Mesodermal cell (in vitro differentiated cells): ENCODE measurements around the gene CPSF3.

Experiments
- H3K27ac ChIP-seq: 2 replicates; pipeline ENCODE4 v1.7.0; 2013; ENCODE audit warnings: mild to moderate bottlenecking, low read depth, low read length, moderate library complexity; ENCODE audit not compliant: severe bottlenecking
- H3K36me3 ChIP-seq: 2 replicates; pipeline ENCODE4 v1.7.1; 2013; ENCODE audit warnings: mild to moderate bottlenecking, low read length, moderate library complexity; ENCODE audit not compliant: control insufficient read depth, insufficient read depth
- H3K4me1 ChIP-seq: one replicate; pipeline ENCODE4 v1.7.1; 2013; ENCODE audit warnings: mild to moderate bottlenecking, low read length; ENCODE audit not compliant: insufficient read depth, control insufficient read depth, poor library complexity, severe bottlenecking
- H3K4me3 ChIP-seq: 2 replicates; pipeline ENCODE4 v1.7.0; 2013; ENCODE audit warnings: low read length, control low read depth, mild to moderate bottlenecking; ENCODE audit not compliant: insufficient read depth, poor library complexity, severe bottlenecking; ENCODE audit errors: extremely low read depth
- H3K9me3 ChIP-seq: 2 replicates; pipeline ENCODE4 v1.7.1; 2013; ENCODE audit warnings: mild to moderate bottlenecking, low read length, moderate library complexity; ENCODE audit not compliant: control insufficient read depth
- WGBS, 2 experiments: methylation state at CpG; one replicate each; pipeline ENCODE4 v1.1.5; 2013; ENCODE audit warnings: missing lambda C conversion rate in 2 of 2; ENCODE audit not compliant: insufficient coverage in 2 of 2; 5-methylcytosine and 5-hydroxymethylcytosine counted together

The CPSF3 gene

DNA sequence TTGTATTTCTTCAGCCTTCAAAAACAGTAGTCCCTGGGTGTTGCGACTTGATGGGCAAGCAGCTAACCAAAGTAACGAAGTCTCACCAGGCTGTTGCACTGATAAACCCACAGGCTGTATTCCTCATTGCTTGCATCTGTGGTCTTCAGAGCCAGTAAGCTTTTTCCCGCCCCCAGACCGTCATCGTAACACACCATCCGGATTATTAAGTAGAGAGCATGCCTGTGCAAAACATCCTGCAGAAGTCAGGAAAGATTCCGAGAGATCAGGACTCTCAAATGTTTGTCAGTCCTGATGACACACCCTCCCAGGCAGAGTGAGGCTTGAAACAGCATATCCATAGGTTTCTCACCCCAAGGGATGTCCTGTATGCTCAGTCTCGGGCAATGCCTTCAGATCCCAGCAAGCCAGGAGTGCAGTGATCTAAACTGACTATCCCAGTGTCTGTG is 16.1 kb upstream of the CPSF3 start:
- Histone ChIP-seq H3K4me1 (no peaks in the 10 kb centered on the region), H3K27ac (no peak overlapping the region), H3K4me3 (no peak overlapping the region), H3K36me3 (peaks cover 71% of the 10 kb centered on the region), H3K9me3 (no peaks in the 10 kb centered on the region)
- WGBS, 2 experiments, result 96 to 97% methylated on average over 7 to 8 of the region's 8 CpGs

DNA sequence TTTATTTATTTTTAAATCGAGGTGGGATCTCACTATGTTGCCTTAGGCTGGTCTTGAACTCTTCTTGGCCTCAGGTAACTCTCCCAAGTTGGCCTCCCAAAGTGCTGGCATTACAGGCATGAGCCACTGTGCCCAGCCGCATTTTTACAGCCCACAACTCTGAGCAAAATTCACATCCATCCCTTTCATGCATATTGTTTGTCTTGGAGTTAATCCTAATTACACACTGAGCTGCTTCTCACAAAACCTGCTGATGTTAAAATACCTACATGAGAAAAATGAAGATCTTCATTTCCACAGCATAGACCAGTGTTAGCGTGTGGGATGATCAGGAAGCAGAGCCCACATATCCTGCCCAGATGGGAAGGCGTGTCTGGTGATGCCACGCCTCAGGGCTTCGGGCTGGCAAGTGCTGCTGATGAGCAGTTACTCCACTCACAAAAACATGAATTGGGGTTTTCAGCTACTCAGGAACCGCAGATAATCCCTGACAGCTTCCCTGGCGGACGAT is 14.8 kb upstream of the CPSF3 start:
- Histone ChIP-seq H3K9me3 (no peaks in the 10 kb centered on the region), H3K27ac (no peak overlapping the region), H3K4me3 (no peak overlapping the region), H3K36me3 (peaks cover 68% of the 10 kb centered on the region), H3K4me1 (no peaks in the 10 kb centered on the region)
- 91 to 99% methylated on average over 7 to 8 of the region's 9 CpGs for WGBS, 2 experiments

DNA sequence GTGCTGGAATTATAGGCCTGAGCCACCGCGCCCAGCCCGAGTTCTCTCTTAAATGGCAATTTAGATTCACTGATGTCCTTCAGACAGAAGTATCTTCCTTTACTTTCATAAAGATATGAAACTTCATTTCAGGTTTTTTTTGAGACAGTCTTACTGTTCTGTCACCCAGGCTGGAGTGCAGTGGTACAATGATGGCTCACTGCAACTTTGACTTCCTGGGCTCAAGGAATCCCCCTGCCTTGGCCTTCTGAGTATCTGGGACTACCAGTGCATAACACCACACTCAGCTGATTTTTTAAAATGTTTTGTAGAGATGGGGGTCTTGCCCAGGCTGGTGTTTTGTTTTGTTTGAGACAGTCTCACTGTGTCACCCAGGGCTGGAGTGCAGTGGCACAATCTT is 13.3 kb upstream of the CPSF3 start:
- peaks cover 66% of the 10 kb centered on the region for H3K36me3 ChIP-seq
- H3K4me3 ChIP-seq, result no peak overlapping the region
- no peaks in the 10 kb centered on the region for H3K4me1 ChIP-seq
- H3K9me3 ChIP-seq, result no peaks in the 10 kb centered on the region
- 100% methylated on average over 3 of the region's 3 CpGs for WGBS, 2 experiments
- no peak overlapping the region for H3K27ac ChIP-seq

DNA sequence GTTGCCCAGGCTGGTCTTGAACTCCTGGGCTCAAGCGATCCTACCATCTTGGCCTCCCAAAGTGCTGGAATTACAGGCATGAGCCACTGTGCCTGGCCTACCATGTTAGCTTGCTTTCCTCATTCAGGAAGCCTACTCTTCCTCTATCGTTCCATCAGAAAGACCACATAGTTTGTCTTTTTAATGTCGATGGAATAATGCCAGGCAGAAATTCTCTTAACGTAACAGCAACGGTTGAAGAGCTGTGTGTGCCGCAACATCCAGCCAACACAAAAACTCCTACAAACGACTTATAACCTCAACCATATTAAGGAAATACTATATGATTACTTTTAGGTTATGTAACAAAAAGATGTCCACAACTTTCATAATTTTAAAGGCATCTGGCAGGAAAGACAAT is 10.7 kb upstream of the CPSF3 start:
- Histone ChIP-seq H3K9me3 (no peaks in the 10 kb centered on the region), H3K4me3 (no peak overlapping the region), H3K36me3 (peaks cover 66% of the 10 kb centered on the region), H3K4me1 (peaks cover 3% of the 10 kb centered on the region), H3K27ac (no peak overlapping the region)
- WGBS, 2 experiments, result 95 to 97% methylated on average over 3 to 4 of the region's 7 CpGs

DNA sequence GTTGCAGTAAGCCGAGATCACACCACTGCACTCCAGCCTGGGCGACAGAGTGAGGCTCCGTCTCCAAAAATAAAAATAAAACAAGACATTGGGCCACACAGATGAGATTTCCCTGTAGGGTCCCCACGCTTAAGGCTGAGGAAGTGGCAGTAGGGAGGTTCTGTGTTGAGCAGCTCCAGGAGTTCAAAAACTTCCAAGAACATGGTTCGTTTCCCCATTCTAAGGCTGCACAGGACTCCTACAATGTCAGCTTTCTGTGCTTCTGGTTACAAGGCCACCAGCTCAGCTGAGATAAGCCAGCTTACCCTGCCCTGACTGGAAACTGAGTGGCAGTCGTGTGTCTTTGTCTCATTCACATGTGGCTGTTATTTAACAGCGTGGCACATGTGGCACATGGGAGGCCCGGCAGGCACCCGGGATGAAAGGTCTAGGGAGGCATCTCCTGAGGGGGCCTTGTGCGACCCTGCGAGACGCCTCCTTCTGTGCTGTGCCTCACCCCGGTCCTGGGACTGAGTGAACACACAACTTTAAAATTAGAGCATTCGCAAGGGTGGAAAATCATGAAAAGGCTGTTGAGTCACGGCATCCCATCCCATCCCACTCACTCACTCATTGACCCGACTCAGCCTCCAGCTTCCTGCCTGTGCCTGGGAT is 7.8 kb upstream of the CPSF3 start:
- H3K27ac ChIP-seq, result no peak overlapping the region

DNA sequence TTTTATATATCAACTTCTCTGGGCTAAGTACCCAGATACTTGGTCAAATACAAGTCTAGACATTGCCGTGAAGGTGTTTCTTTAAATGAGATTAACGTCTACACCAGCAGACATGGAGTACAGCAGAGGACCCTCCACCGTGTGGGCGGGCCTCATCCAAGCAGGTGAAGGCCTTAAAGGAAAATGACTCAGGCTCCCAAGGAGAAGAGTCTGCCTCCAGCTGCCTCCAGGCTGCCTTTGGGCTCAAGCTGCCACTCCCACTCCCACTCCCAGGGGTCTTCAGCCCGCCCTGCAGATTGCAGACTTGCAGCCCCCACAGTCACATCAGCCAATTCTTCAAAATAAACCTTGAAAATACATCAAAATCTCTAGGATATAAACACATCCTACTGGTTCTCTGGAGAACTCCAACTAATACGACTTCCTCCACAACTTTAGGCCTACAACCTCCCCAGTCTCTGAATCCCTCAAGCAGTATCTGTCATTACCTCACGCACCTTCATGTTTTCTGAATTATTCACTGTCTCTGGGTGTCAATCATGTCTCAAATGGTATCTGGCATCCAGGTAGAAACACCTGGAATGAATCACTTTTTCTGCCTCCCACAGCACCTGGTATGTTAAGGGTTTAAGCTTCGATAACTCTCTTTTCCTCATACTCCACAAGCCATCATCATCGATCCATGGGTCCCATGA is 7.0 kb upstream of the CPSF3 start:
- Histone ChIP-seq H3K4me3 (no peak overlapping the region), H3K4me1 (peaks cover 3% of the 10 kb centered on the region), H3K9me3 (no peaks in the 10 kb centered on the region), H3K36me3 (peaks cover 60% of the 10 kb centered on the region), H3K27ac (no peak overlapping the region)
- WGBS, 2 experiments, result 92 to 94% methylated on average over 9 of the region's 9 CpGs

More for the DNA sequence above, 7.8 kb upstream of the CPSF3 start:
- peaks cover 67% of the 10 kb centered on the region for H3K36me3 ChIP-seq
- peaks cover 3% of the 10 kb centered on the region for H3K4me1 ChIP-seq
- no peak overlapping the region for H3K4me3 ChIP-seq
- no peaks in the 10 kb centered on the region for H3K9me3 ChIP-seq
- WGBS, 2 experiments, result 94 to 98% methylated on average over 14 to 15 of the region's 16 CpGs

DNA sequence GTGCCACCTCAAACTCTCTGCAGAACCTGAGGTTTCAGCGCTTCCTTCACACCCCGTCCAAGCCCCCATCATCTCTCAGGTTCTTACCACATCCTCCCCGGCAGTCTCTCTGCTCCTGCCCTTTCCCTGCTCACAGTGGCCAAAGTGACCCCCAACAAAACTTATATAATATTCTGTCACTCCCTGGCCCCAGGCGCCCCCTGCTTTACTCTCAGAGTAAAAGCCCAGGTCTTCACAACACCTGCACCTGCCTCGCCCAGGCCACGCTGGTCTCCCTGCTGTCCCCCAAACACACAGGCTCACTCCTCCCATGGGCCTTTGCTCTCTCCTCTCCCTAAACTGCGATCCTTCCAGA is 6.5 kb upstream of the CPSF3 start:
- H3K4me3 ChIP-seq, result no peak overlapping the region
- H3K4me1 ChIP-seq, result peaks cover 3% of the 10 kb centered on the region
- WGBS, 2 experiments, result 94 to 100% methylated on average over 6 of the region's 7 CpGs
- H3K9me3 ChIP-seq, result no peaks in the 10 kb centered on the region
- no peak overlapping the region for H3K27ac ChIP-seq
- H3K36me3 ChIP-seq, result peaks cover 56% of the 10 kb centered on the region

DNA sequence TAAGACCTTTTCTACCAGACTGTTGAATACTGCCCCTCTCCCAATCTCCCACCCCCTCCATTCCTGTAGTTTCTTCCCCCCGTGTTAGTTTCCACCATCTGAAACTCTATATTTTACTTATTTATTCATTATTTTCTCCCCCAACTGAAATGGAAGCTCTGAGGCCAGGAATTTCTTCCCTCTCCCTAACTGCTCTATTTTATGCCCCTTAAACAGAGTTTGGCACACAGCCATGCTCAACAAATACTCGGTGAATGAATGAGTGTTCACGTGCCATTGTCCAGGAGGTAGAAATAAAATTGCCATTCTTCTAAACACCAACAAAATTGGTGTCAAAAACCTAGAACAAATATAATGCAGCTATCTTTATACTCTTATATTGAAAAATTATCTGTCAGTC is 5.7 kb upstream of the CPSF3 start:
- Histone ChIP-seq H3K27ac (no peak overlapping the region), H3K4me1 (peaks cover 3% of the 10 kb centered on the region), H3K9me3 (no peaks in the 10 kb centered on the region), H3K4me3 (no peak overlapping the region), H3K36me3 (peaks cover 51% of the 10 kb centered on the region)
- WGBS, 2 experiments, result 91 to 100% methylated on average over 1 to 3 of the region's 3 CpGs

DNA sequence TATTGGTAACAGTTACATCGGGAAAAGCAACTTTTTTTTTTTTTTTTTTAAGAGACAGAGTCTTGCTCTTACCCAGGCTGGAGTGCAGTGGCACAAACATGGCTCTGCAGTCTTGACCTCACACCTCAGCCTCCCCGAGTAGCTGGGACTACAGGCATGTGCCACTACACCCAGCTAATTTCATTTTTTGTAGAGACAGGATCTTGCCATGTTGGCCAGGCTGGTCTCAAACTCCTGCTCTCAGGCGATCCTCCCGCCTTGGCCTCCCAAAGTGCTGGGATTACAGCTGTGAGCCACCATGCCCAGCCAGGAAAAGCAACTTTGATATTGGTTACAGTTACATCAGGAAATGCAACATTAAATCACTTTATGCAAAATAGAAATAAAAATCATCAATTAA is 4.7 kb upstream of the CPSF3 start:
- Histone ChIP-seq H3K27ac (no peak overlapping the region), H3K36me3 (peaks cover 43% of the 10 kb centered on the region), H3K4me3 (no peak overlapping the region), H3K9me3 (no peaks in the 10 kb centered on the region), H3K4me1 (peaks cover 3% of the 10 kb centered on the region)
- 91 to 94% methylated on average over 3 to 4 of the region's 4 CpGs for WGBS, 2 experiments

DNA sequence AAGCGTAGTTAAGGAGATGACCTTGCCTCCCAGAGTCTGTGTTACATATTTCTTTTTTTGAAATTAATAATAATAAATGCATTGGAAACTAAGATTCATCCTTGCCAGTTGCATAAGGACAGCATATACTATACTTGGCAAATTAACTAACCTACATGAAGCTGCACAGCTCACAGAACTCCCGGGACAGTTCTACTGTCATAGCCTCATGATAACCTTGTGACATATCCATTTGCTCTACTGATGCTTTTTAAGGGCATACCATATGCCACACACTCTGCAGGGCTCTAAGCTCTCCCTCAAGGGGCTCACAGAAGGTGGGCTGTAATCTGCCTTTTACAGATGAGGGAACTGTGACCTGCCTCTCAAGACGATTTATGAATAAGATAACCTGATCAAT is 3.9 kb upstream of the CPSF3 start:
- Histone ChIP-seq H3K9me3 (no peaks in the 10 kb centered on the region), H3K4me1 (peaks cover 5% of the 10 kb centered on the region), H3K36me3 (peaks cover 35% of the 10 kb centered on the region), H3K27ac (no peak overlapping the region), H3K4me3 (no peak overlapping the region)
- WGBS, 2 experiments, result 88 to 100% methylated on average over 1 to 2 of the region's 3 CpGs

DNA sequence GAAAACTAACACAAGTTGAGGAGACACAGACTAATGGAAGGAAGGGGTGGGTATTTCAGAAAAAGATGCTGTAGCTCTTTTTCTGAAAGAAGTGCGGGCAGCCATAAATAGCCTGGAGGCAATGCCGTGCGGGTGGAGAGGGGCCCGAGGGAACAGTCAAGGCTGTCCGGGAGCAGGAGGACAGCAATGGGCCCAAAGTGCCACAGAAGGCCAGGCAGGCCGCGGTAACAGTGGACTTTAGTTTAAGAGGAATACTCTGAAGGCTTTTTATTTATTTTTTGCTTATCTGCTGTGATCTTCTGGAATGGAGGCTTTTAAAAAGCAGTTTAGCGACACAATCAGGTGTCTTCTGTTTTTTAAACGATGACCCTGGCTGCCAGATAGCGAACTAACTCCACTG is 3.0 kb upstream of the CPSF3 start:
- 90 to 96% methylated on average over 10 of the region's 10 CpGs for WGBS, 2 experiments
- H3K36me3 ChIP-seq, result peaks cover 34% of the 10 kb centered on the region
- H3K27ac ChIP-seq, result no peak overlapping the region
- no peaks in the 10 kb centered on the region for H3K9me3 ChIP-seq
- H3K4me3 ChIP-seq, result no peak overlapping the region
- peaks cover 6% of the 10 kb centered on the region for H3K4me1 ChIP-seq
